B cell (primary cell): ENCODE results near the gene PDK2. TPM values are rescaled to one million over a fixed set of nuclear protein-coding genes. Genes with fewer than 3 reads are reported as not detected.

Source experiments
- ATAC-seq: fragments of 200-7000 bp; cut with Tn5 transposase; one replicate; pipeline ENCODE4 v1.10.0; 2021; ENCODE audit warnings: low read depth, mild to moderate bottlenecking, moderate number of reproducible peaks, moderate library complexity
- CTCF ChIA-PET: fragments of 350-600 bp; sonication (Branson Sonifier 250); formaldehyde crosslinking; loops from one replicate; lab custom pipeline; 2021; ENCODE audit warnings: antibody characterized with exemption, inconsistent platforms; lab: Charles Lee
- POLR2A ChIA-PET: fragments of 350-600 bp; sonication (Branson Sonifier 250); formaldehyde crosslinking; loops from one replicate; lab custom pipeline; 2021; ENCODE audit warnings: antibody characterized with exemption; lab: Charles Lee
- DNase-seq: peaks from one replicate; pipeline ENCODE4 v3.0.0; 2013
- H2AFZ ChIP-seq: 2 replicates; pipeline ENCODE4 v1.6.1; 2012; ENCODE audit warnings: mild to moderate bottlenecking, low read depth, low read length; ENCODE audit not compliant: insufficient read depth, poor library complexity, severe bottlenecking
- H3K27ac ChIP-seq, 2 donors: 1 replicate in 1 of 2; 2 replicates in 1 of 2; pipeline ENCODE4 v1.5.1; 2012 to 2013; ENCODE audit warnings: low read length in 2 of 2, mild to moderate bottlenecking in 2 of 2, moderate library complexity in 1 of 2
- H3K27me3 ChIP-seq, 4 experiments: fragments of 200-600 bp in 1 of 4; sonication (generic) in 1 of 4; replicated peaks in 1 of 4; 1 replicate in 2 of 4; 2 replicates in 2 of 4; pipeline versions ENCODE4 v1.6.1 to v1.7.0; 2013 to 2016; ENCODE audit warnings: low read length in 3 of 4, mild to moderate bottlenecking in 2 of 4, mixed read lengths in 1 of 4, moderate library complexity in 1 of 4; ENCODE audit not compliant: insufficient read depth in 4 of 4, control insufficient read depth in 3 of 4; ENCODE audit errors: control extremely low read depth in 1 of 4
- H3K36me3 ChIP-seq, 2 experiments: replicated peaks in 1 of 2; 1 replicate in 1 of 2; 2 replicates in 1 of 2; pipeline versions ENCODE4 v1.6.1 to v1.7.1; 2013; ENCODE audit warnings: low read length in 1 of 2; ENCODE audit not compliant: insufficient read depth in 2 of 2, control insufficient read depth in 1 of 2; ENCODE audit errors: control extremely low read depth in 1 of 2, extremely low read depth in 1 of 2
- H3K4me1 ChIP-seq, 2 donors: fragments of 200-600 bp in 1 of 2; sonication (generic) in 1 of 2; 1 replicate in 1 of 2; 2 replicates in 1 of 2; pipeline versions ENCODE4 v1.5.1 to v1.6.1; 2013 to 2017; ENCODE audit warnings: low read length in 2 of 2; ENCODE audit not compliant: control insufficient read depth in 2 of 2, insufficient read depth in 2 of 2
- H3K4me2 ChIP-seq: replicated peaks from 2 replicates; pipeline ENCODE3; 2012; ENCODE audit warnings: mild to moderate bottlenecking, low read depth, low read length; ENCODE audit not compliant: poor library complexity, severe bottlenecking
- H3K4me3 ChIP-seq, 5 experiments: fragments of 200-600 bp in 1 of 5; sonication (generic) in 1 of 5; 1 replicate in 3 of 5; 2 replicates in 2 of 5; pipeline versions ENCODE4 v1.5.1 to v1.7.0; 2011 to 2016; ENCODE audit warnings: low read length in 4 of 5, mild to moderate bottlenecking in 4 of 5, low read depth in 2 of 5, control low read depth in 1 of 5, moderate library complexity in 1 of 5; ENCODE audit not compliant: insufficient read depth in 1 of 5; ENCODE audit errors: control extremely low read depth in 1 of 5, extremely low read depth in 1 of 5
- H3K79me2 ChIP-seq: fragments of 200-600 bp; sonication (generic); one replicate; pipeline ENCODE4 v1.6.0; 2016; ENCODE audit warnings: low read length; ENCODE audit not compliant: control insufficient read depth, insufficient read depth
- H3K9ac ChIP-seq: fragments of 200-600 bp; sonication (generic); 2 replicates; pipeline ENCODE4 v1.6.1; 2017; ENCODE audit warnings: mild to moderate bottlenecking, low read length, moderate library complexity
- H3K9me3 ChIP-seq, 3 donors: one replicate each; pipeline versions ENCODE4 v1.6.1 to v1.7.1; 2013; ENCODE audit warnings: low read length in 2 of 3; ENCODE audit not compliant: control insufficient read depth in 2 of 3, insufficient read depth in 1 of 3; ENCODE audit errors: control extremely low read depth in 1 of 3
- H4K20me1 ChIP-seq: 2 replicates; pipeline ENCODE4 v1.6.0; 2012; ENCODE audit warnings: mild to moderate bottlenecking, low read length; ENCODE audit not compliant: insufficient read depth, control insufficient read depth, poor library complexity, severe bottlenecking
- H3K27ac Mint-ChIP-seq: one replicate; pipeline ENCODE4 v1.8.0; 2021; ENCODE audit warnings: mixed read lengths
- H3K27me3 Mint-ChIP-seq: one replicate; pipeline ENCODE4 v1.8.0; 2021; ENCODE audit warnings: mixed read lengths
- H3K4me1 Mint-ChIP-seq: one replicate; pipeline ENCODE4 v1.8.0; 2021; ENCODE audit warnings: mixed read lengths
- H3K4me3 Mint-ChIP-seq: one replicate; pipeline ENCODE4 v1.8.0; 2021; ENCODE audit warnings: mixed read lengths
- H3K9me3 Mint-ChIP-seq: one replicate; pipeline ENCODE4 v1.8.0; 2022; ENCODE audit warnings: mixed read lengths; ENCODE audit not compliant: insufficient read depth
- EZH2 ChIP-seq: IDR thresholded peaks from 2 replicates; pipeline ENCODE4 v1.6.1; 2012; ENCODE audit warnings: borderline replicate concordance, low read depth, mild to moderate bottlenecking, moderate library complexity, low read length; ENCODE audit not compliant: insufficient read depth, poor library complexity, severe bottlenecking
- WGBS: methylation state at CpG from one replicate; pipeline ENCODE4 v1.1.5; 2013; ENCODE audit warnings: missing lambda C conversion rate; ENCODE audit not compliant: insufficient coverage; 5-methylcytosine and 5-hydroxymethylcytosine counted together
- intact Hi-C: fragments of 100-400 bp; cut with micrococcal nuclease; formaldehyde crosslinking; loops from one replicate; pipeline ENCODE4 v1.10.0; 2022
- polyA plus RNA-seq: library from polyadenylated mRNA; depleted of rRNA; stranded (reverse); fragments of >200 nt; gene quantifications from 2 replicates; pipeline ENCODE4 v1.2.3, GENCODE V29; 2012
- total RNA-seq, 2 donors: library from RNA; stranded (reverse); fragments of 120-200 nt in 1 of 2; gene quantifications; 1 replicate in 1 of 2; 2 replicates in 1 of 2; pipeline versions ENCODE4 v1.2.3 to v1.2.4, GENCODE V29; 2013 to 2022
- TF ChIP-seq, protein P1 (sequence below): fragments of 200-600 bp; IDR thresholded peaks from one replicate; pipeline ENCODE4 v1.8.0; 2022; ENCODE audit warnings: antibody characterized with exemption, mild to moderate bottlenecking

PDK2 gene
- total and polyA plus RNA-seq, 2 donors (not counting 1 experiment from before 2014, with no cell fraction given) = 35.2 to 73.2 TPM

- WGBS = 83% methylated on average over 3 of the region's 6 CpGs
- Histone ChIP-seq H4K20me1 (no peaks in the 10 kb centered on the region), H3K27me3 (peaks cover 0 to 8% (median 0%) of the 10 kb centered on the region in 4 experiments), H3K79me2 (no peaks in the 10 kb centered on the region), H3K36me3 (no peaks in the 10 kb centered on the region), H3K9me3 (peaks cover 0 to 14% (median 0%) of the 10 kb centered on the region in 3 donors), H3K4me1 (no peaks in the 10 kb centered on the region), H3K4me2 (no peak overlapping the region), H3K27ac (no peak overlapping the region), H3K4me3 (no peak overlapping the region), H2AFZ (no peak overlapping the region), H3K9ac (no peak overlapping the region)
- intact Hi-C loops = no loop called here
- POLR2A ChIA-PET = no interaction called here
- Mint-ChIP-seq H3K27me3 (no peaks in the 10 kb centered on the region), H3K9me3 (peaks cover 6% of the 10 kb centered on the region), H3K4me1 (no peaks in the 10 kb centered on the region), H3K27ac (no peak overlapping the region), H3K4me3 (no peak overlapping the region)
- DNase-seq = no peak
- no peak for ATAC-seq
- TF ChIP-seq, protein P1, sequence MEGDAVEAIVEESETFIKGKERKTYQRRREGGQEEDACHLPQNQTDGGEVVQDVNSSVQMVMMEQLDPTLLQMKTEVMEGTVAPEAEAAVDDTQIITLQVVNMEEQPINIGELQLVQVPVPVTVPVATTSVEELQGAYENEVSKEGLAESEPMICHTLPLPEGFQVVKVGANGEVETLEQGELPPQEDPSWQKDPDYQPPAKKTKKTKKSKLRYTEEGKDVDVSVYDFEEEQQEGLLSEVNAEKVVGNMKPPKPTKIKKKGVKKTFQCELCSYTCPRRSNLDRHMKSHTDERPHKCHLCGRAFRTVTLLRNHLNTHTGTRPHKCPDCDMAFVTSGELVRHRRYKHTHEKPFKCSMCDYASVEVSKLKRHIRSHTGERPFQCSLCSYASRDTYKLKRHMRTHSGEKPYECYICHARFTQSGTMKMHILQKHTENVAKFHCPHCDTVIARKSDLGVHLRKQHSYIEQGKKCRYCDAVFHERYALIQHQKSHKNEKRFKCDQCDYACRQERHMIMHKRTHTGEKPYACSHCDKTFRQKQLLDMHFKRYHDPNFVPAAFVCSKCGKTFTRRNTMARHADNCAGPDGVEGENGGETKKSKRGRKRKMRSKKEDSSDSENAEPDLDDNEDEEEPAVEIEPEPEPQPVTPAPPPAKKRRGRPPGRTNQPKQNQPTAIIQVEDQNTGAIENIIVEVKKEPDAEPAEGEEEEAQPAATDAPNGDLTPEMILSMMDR = no peak
- no peak for TF ChIP-seq EZH2
- CTCF ChIA-PET = no interaction called here
Observed at GRCh38 chr17:50071692-50072091, 23.5 kb upstream of the PDK2 start.

DNA sequence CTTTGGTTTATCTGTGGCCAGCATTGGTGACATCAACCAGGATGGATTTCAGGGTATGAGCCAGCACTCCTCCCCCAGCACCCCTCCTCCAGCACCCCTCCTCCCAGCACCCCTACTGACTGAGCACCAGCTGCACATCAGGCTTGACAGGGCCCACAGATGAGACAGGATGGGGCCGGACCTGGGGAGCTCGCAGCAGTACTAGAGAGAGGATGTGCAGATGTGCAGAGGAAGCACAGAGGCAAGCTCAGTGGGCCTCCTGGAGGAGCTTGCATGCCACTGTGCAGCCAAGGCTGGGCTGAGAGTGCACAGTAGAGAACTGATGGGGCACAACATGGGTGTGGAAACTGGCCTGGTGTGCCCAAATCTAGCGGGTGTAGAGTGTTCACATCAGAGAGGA, 23.0 kb upstream of the PDK2 start:
- POLR2A ChIA-PET = no interaction called here
- 60% methylated on average over 3 of the region's 3 CpGs for WGBS
- ATAC-seq = no peak

More for the DNA sequence above, 23.0 kb upstream of the PDK2 start:
- Histone ChIP-seq H3K27ac (no peak overlapping the region), H3K36me3 (no peaks in the 10 kb centered on the region), H3K4me2 (no peak overlapping the region), H3K79me2 (no peaks in the 10 kb centered on the region), H3K27me3 (peaks cover 0 to 8% (median 0%) of the 10 kb centered on the region in 4 experiments), H2AFZ (no peak overlapping the region), H3K9me3 (peaks cover 0 to 14% (median 0%) of the 10 kb centered on the region in 3 donors), H3K9ac (no peak overlapping the region), H3K4me1 (no peaks in the 10 kb centered on the region), H3K4me3 (no peak overlapping the region), H4K20me1 (no peaks in the 10 kb centered on the region)
- TF ChIP-seq, protein P1 = no peak
- TF ChIP-seq EZH2 = no peak
- no peaks in the 10 kb centered on the region for H3K4me1 Mint-ChIP-seq
- CTCF ChIA-PET = no interaction called here
- no peak overlapping the region for H3K27ac Mint-ChIP-seq
- H3K9me3 Mint-ChIP-seq = peaks cover 6% of the 10 kb centered on the region
- intact Hi-C loops = no loop called here
- H3K4me3 Mint-ChIP-seq = no peak overlapping the region
- no peaks in the 10 kb centered on the region for H3K27me3 Mint-ChIP-seq
- no peak for DNase-seq
